Glutamatergic neuron (in vitro differentiated cells): ENCODE results near the gene EVPL. TPM values are rescaled to one million over a fixed set of nuclear protein-coding genes. Genes with fewer than 3 reads are reported as not detected.

Source experiments
- DNase-seq: peaks from one replicate; pipeline ENCODE4 v3.0.0; 2022
- H3K27ac Mint-ChIP-seq: one replicate; pipeline ENCODE4 v1.8.0; 2020; ENCODE audit warnings: mild to moderate bottlenecking, mixed read lengths, inconsistent platforms; ENCODE audit not compliant: unreplicated experiment
- H3K27me3 Mint-ChIP-seq: one replicate; pipeline ENCODE4 v1.8.0; 2020; ENCODE audit warnings: mild to moderate bottlenecking, moderate library complexity, mixed read lengths, inconsistent platforms; ENCODE audit not compliant: unreplicated experiment
- H3K36me3 Mint-ChIP-seq: one replicate; pipeline ENCODE4 v1.8.0; 2020; ENCODE audit warnings: mild to moderate bottlenecking, mixed read lengths, inconsistent platforms; ENCODE audit not compliant: unreplicated experiment
- H3K4me1 Mint-ChIP-seq: one replicate; pipeline ENCODE4 v1.8.0; 2020; ENCODE audit warnings: mild to moderate bottlenecking, low read depth, mixed read lengths, inconsistent platforms; ENCODE audit not compliant: unreplicated experiment
- H3K4me3 Mint-ChIP-seq: one replicate; pipeline ENCODE4 v1.8.0; 2020; ENCODE audit warnings: mild to moderate bottlenecking, mixed read lengths, inconsistent platforms; ENCODE audit not compliant: unreplicated experiment
- H3K9me3 Mint-ChIP-seq: one replicate; pipeline ENCODE4 v1.8.0; 2020; ENCODE audit warnings: mild to moderate bottlenecking, moderate library complexity, mixed read lengths, inconsistent platforms; ENCODE audit not compliant: unreplicated experiment
- CTCF ChIP-seq: fragments of 200-600 bp; sonication (generic); IDR thresholded peaks from one replicate; pipeline ENCODE4 v1.5.0; 2021; ENCODE audit not compliant: partially characterized antibody, unreplicated experiment
- total RNA-seq: library from RNA; stranded (reverse); fragmentation: NEBNext Ultra II Directional; extraction: Animal tissue kit (Norgen Biotek cat#: 25700); gene quantifications from one replicate; pipeline ENCODE4 v1.2.1, GENCODE V29; 2021; ENCODE audit not compliant: unreplicated experiment

Gene EVPL
- total RNA-seq, 1 donor from 2014 or later: not detected

- H3K4me1 Mint-ChIP-seq: peaks cover under 1% of the 10 kb centered on the region
These were observed 26.9 kb downstream of the EVPL start for GRCh38 chr17:76000016-76000754.

GRCh38 chr17:75998327-75998795 is 28.7 kb downstream of the EVPL start:
- Mint-ChIP-seq H3K4me1 (no peaks in the 10 kb centered on the region), H3K9me3 (peaks cover 2% of the 10 kb centered on the region), H3K27me3 (no peaks in the 10 kb centered on the region), H3K4me3 (no peak overlapping the region), H3K36me3 (no peaks in the 10 kb centered on the region), H3K27ac (no peak overlapping the region)
- DNase-seq: no peak
- TF ChIP-seq CTCF: no peak

More at GRCh38 chr17:76000016-76000754, 26.9 kb downstream of the EVPL start:
- peak; percentile 92 for TF ChIP-seq CTCF
- peak; percentile 85 for DNase-seq
- Mint-ChIP-seq H3K9me3 (peaks cover 2% of the 10 kb centered on the region), H3K36me3 (no peaks in the 10 kb centered on the region), H3K27me3 (no peaks in the 10 kb centered on the region), H3K4me3 (no peak overlapping the region), H3K27ac (no peak overlapping the region)

- Mint-ChIP-seq H3K36me3 (no peaks in the 10 kb centered on the region), H3K4me3 (no peak overlapping the region), H3K9me3 (peaks cover 2% of the 10 kb centered on the region), H3K4me1 (no peaks in the 10 kb centered on the region), H3K27me3 (no peaks in the 10 kb centered on the region), H3K27ac (no peak overlapping the region)
- TF ChIP-seq CTCF: no peak
- peak; percentile 12 for DNase-seq
These were observed 30.2 kb downstream of the EVPL start for GRCh38 chr17:75996665-75997590.

GRCh38 chr17:75995385-75995925 is 31.7 kb downstream of the EVPL start:
- DNase-seq: no peak
- Mint-ChIP-seq H3K4me1 (no peaks in the 10 kb centered on the region), H3K4me3 (no peak overlapping the region), H3K27ac (no peak overlapping the region), H3K9me3 (peaks cover 2% of the 10 kb centered on the region), H3K27me3 (no peaks in the 10 kb centered on the region), H3K36me3 (no peaks in the 10 kb centered on the region)
- no peak for TF ChIP-seq CTCF
